Measurements from ENCODE around the gene GCK. TPM values are rescaled to one million over a fixed set of nuclear protein-coding genes. Genes with fewer than 3 reads are reported as not detected.

Gene GCK
- total RNA-seq, 1 donor from 2014 or later, result 1.7 TPM

- no peak overlapping the region for H3K27ac ChIP-seq
- H3K9me3 ChIP-seq, result no peaks in the 10 kb centered on the region
- no peaks in the 10 kb centered on the region for H3K27me3 ChIP-seq
- intact Hi-C loops (cut with DNase I), result no loop called here
- no peak for DNase-seq (ENCODE audit: extremely low spot score in 2 of 2)
- TF ChIP-seq POLR2AphosphoS5 (IDR thresholded peaks at IDR 0.05; ENCODE audit: insufficient read depth in 1 of 2, low read depth in 1 of 2) (no peak), CTCF (IDR thresholded peaks at IDR 0.05) (no peak), POLR2A (IDR thresholded peaks at IDR 0.05) (no peak)
- H3K4me3 ChIP-seq, result no peak overlapping the region
- H3K4me1 ChIP-seq, result no peaks in the 10 kb centered on the region
- no peaks in the 10 kb centered on the region for H3K36me3 ChIP-seq
These were observed 31.3 kb upstream of the GCK start for GRCh38 chr7:44220358-44221112.

GRCh38 chr7:44220046-44220357 lies 30.8 kb upstream of the GCK start:
- no peaks in the 10 kb centered on the region for H3K36me3 ChIP-seq
- H3K4me3 ChIP-seq, result no peak overlapping the region
- intact Hi-C loops (cut with DNase I), result no loop called here
- no peak overlapping the region for H3K27ac ChIP-seq
- no peaks in the 10 kb centered on the region for H3K27me3 ChIP-seq
- no peak for TF ChIP-seq POLR2A (IDR thresholded peaks at IDR 0.05)
- TF ChIP-seq CTCF (IDR thresholded peaks at IDR 0.05), result no peak
- no peak for TF ChIP-seq POLR2AphosphoS5 (IDR thresholded peaks at IDR 0.05; ENCODE audit: insufficient read depth in 1 of 2, low read depth in 1 of 2)
- no peak for DNase-seq (ENCODE audit: extremely low spot score in 2 of 2)
- no peaks in the 10 kb centered on the region for H3K9me3 ChIP-seq
- H3K4me1 ChIP-seq, result no peaks in the 10 kb centered on the region

GRCh38 chr7:44219371-44220045 lies 30.3 kb upstream of the GCK start:
- Histone ChIP-seq H3K27me3 (no peaks in the 10 kb centered on the region), H3K27ac (no peak overlapping the region), H3K4me3 (no peak overlapping the region), H3K4me1 (no peaks in the 10 kb centered on the region), H3K9me3 (no peaks in the 10 kb centered on the region), H3K36me3 (no peaks in the 10 kb centered on the region)
- no peak for DNase-seq (ENCODE audit: extremely low spot score in 2 of 2)
- TF ChIP-seq CTCF (IDR thresholded peaks at IDR 0.05) (no peak), POLR2A (IDR thresholded peaks at IDR 0.05) (no peak), POLR2AphosphoS5 (IDR thresholded peaks at IDR 0.05; ENCODE audit: insufficient read depth in 1 of 2, low read depth in 1 of 2) (no peak)
- intact Hi-C loops (cut with DNase I), result no loop called here

GRCh38 chr7:44218418-44219201 lies 29.4 kb upstream of the GCK start:
- intact Hi-C loops (cut with DNase I), result no loop called here
- no peak for DNase-seq (ENCODE audit: extremely low spot score in 2 of 2)
- Histone ChIP-seq H3K4me3 (no peak overlapping the region), H3K36me3 (no peaks in the 10 kb centered on the region), H3K4me1 (no peaks in the 10 kb centered on the region), H3K9me3 (no peaks in the 10 kb centered on the region), H3K27me3 (no peaks in the 10 kb centered on the region), H3K27ac (no peak overlapping the region)
- TF ChIP-seq POLR2AphosphoS5 (IDR thresholded peaks at IDR 0.05; ENCODE audit: insufficient read depth in 1 of 2, low read depth in 1 of 2) (no peak), CTCF (IDR thresholded peaks at IDR 0.05) (no peak)

Measured in vagina (tissue), 2 donors.